Stimulated activated naive CD8-positive, alpha-beta T cell treated with anti-CD3 and anti-CD28 coated beads, Interleukin-15, Interleukin-2, amounts not matched to agents 100 ng/mL and 50 ng/mL, for 24 hours (primary cell): Measurements from ENCODE around the gene FBXO46.

Source experiments
- H3K27ac Mint-ChIP-seq: one replicate; pipeline ENCODE4 v1.8.0; 2021; ENCODE audit warnings: mild to moderate bottlenecking, mixed read lengths
- H3K27me3 Mint-ChIP-seq: one replicate; pipeline ENCODE4 v1.8.0; 2021; ENCODE audit warnings: mixed read lengths
- H3K36me3 Mint-ChIP-seq: one replicate; pipeline ENCODE4 v1.8.0; 2021; ENCODE audit warnings: low read depth, mixed read lengths
- H3K4me1 Mint-ChIP-seq: one replicate; pipeline ENCODE4 v1.8.0; 2021; ENCODE audit warnings: low read depth, mixed read lengths
- H3K4me3 Mint-ChIP-seq: one replicate; pipeline ENCODE4 v1.8.0; 2021; ENCODE audit warnings: mild to moderate bottlenecking, mixed read lengths
- H3K9me3 Mint-ChIP-seq: one replicate; pipeline ENCODE4 v1.8.0; 2021; ENCODE audit warnings: mixed read lengths

FBXO46 gene

GRCh38 chr19:45717131-45717982, 13.3 kb downstream of the FBXO46 start:
- Mint-ChIP-seq H3K4me1 (peaks cover 37% of the 10 kb centered on the region), H3K9me3 (no peaks in the 10 kb centered on the region), H3K36me3 (peaks cover 38% of the 10 kb centered on the region), H3K27ac (peak overlapping the region; percentile 98), H3K27me3 (no peaks in the 10 kb centered on the region), H3K4me3 (peak overlapping the region; percentile 90)

DNA sequence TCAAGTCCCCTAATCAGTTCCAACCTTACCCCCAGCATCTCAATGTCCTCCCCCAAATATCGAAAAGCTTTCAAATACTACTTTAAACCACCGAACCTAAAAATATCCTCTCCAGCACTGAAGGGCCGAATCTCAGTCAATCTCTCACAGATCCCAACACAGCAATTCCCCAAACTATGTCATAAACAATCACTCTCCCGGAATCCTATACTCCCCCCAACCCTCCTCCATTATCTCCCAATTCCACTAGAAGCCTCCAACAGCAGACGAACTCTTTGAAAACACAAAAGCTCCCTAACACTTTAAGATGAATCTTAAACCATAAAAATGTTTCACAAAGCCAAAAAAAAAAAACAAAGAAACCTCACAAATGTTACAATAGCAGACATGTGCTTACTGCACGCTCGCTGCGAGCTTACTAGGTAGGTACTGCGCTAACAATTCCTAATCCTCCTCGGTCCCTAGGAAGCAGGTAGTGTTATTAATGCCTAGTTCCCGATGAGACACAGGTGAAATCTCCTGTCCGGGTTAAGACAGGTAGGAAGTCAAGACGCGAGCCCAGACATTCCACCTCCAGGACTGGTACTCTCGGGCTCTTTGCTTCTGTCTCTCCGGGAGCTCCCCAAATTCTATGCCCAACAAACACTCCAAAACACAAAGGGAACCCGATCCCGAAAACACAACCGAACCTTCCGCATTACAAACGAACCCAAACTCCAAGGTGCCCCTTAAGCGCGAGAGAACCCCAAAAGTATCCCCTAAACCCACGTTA, 14.2 kb downstream of the FBXO46 start:
- H3K4me1 Mint-ChIP-seq: peaks cover 37% of the 10 kb centered on the region
- H3K27me3 Mint-ChIP-seq: no peaks in the 10 kb centered on the region
- peak overlapping the region; percentile 90 for H3K4me3 Mint-ChIP-seq
- H3K36me3 Mint-ChIP-seq: peaks cover 33% of the 10 kb centered on the region
- H3K27ac Mint-ChIP-seq: peak overlapping the region; percentile 98
- H3K9me3 Mint-ChIP-seq: no peaks in the 10 kb centered on the region

DNA sequence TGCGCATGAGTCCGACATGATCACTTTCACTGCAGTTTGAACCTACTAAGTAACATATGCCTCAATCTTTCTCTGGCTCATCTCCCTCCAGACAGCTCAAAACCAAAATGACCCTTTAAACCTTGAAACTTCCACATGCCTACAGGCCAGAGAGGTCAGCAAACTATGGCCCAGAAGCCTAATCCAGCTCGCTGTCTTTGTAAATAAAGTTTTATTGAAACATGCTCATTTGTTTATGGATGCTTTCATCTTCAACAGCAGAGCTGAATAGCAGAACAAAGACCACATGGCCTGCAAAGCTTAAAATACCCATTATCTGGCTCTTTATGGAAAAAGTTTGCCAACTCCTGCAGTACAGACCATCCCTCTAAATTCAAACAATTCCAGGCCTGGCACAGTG, 15.6 kb downstream of the FBXO46 start:
- no peaks in the 10 kb centered on the region for H3K9me3 Mint-ChIP-seq
- H3K27me3 Mint-ChIP-seq: no peaks in the 10 kb centered on the region
- H3K27ac Mint-ChIP-seq: peak overlapping the region; percentile 55
- peaks cover 42% of the 10 kb centered on the region for H3K4me1 Mint-ChIP-seq
- no peak overlapping the region for H3K4me3 Mint-ChIP-seq
- H3K36me3 Mint-ChIP-seq: peaks cover 32% of the 10 kb centered on the region

DNA sequence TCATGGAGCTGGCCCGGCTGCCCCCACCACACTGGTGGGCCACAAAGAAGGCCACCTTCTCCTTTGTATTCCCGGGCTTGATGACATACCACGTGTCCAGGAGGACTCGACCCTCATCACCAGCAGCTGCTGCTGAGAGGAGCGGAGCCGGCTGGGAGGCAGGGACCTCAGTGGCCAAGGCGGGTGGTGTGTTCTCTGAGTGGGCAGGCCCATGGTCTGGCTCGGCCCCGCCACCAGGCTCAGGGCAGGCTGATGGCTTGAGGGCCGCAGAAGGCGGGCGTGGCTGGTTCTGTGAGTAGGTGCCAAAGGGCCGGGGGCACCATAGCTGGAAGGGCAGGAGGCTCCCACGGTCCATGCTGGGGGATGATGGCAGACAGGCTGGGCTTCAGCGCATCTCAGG, 17.6 kb downstream of the FBXO46 start:
- no peaks in the 10 kb centered on the region for H3K27me3 Mint-ChIP-seq
- no peak overlapping the region for H3K27ac Mint-ChIP-seq
- peaks cover 25% of the 10 kb centered on the region for H3K36me3 Mint-ChIP-seq
- no peak overlapping the region for H3K4me3 Mint-ChIP-seq
- H3K4me1 Mint-ChIP-seq: peaks cover 36% of the 10 kb centered on the region
- H3K9me3 Mint-ChIP-seq: no peaks in the 10 kb centered on the region

- no peaks in the 10 kb centered on the region for H3K9me3 Mint-ChIP-seq
- H3K4me3 Mint-ChIP-seq: no peak overlapping the region
- peaks cover 25% of the 10 kb centered on the region for H3K36me3 Mint-ChIP-seq
- no peaks in the 10 kb centered on the region for H3K27me3 Mint-ChIP-seq
- H3K4me1 Mint-ChIP-seq: peaks cover 32% of the 10 kb centered on the region
- H3K27ac Mint-ChIP-seq: no peak overlapping the region
Observed at GRCh38 chr19:45712699-45713067, 18.0 kb downstream of the FBXO46 start.

GRCh38 chr19:45711851-45712698, 18.6 kb downstream of the FBXO46 start:
- H3K4me3 Mint-ChIP-seq: no peak overlapping the region
- H3K27me3 Mint-ChIP-seq: no peaks in the 10 kb centered on the region
- no peaks in the 10 kb centered on the region for H3K9me3 Mint-ChIP-seq
- H3K27ac Mint-ChIP-seq: no peak overlapping the region
- peaks cover 25% of the 10 kb centered on the region for H3K36me3 Mint-ChIP-seq
- peaks cover 28% of the 10 kb centered on the region for H3K4me1 Mint-ChIP-seq

GRCh38 chr19:45710356-45711130, 20.2 kb downstream of the FBXO46 start:
- H3K4me3 Mint-ChIP-seq: no peak overlapping the region
- no peaks in the 10 kb centered on the region for H3K9me3 Mint-ChIP-seq
- peaks cover 15% of the 10 kb centered on the region for H3K4me1 Mint-ChIP-seq

DNA sequence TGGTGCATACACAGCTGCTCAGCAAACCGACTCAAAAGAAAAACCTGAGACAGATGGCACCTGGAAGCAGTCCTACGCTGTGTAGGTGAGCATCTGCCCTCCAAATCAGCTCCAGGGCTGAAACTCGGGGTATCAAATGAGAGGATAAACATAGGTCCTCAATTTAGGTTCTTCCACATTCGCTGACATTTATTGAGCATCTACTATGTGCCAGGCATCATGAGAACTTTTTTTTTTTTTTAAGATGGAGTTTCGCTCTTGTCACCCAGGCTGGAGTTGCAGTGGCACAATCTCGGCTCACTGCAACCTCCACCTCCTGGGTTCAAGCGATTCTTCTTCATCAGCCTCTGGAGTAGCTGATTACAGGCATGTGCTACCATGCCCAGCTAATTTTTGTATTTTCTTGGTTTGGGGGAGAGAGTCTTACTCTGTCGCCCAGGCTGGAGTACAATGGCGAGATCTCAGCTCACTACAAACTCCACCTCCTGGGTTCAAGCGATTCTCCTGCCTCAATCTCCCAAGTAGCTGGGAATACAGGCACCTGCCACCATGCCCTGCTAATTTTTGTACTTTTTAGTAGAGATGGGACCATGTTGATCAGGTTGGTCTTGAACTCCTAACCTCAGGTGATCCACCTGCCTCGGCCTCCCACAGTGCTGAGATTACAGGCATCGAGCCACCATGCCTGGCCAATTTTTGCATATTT, 24.8 kb downstream of the FBXO46 start:
- Mint-ChIP-seq H3K4me3 (no peak overlapping the region), H3K27me3 (no peaks in the 10 kb centered on the region), H3K4me1 (peaks cover 8% of the 10 kb centered on the region), H3K36me3 (peaks cover 36% of the 10 kb centered on the region), H3K9me3 (no peaks in the 10 kb centered on the region), H3K27ac (no peak overlapping the region)

More at GRCh38 chr19:45710356-45711130, 20.2 kb downstream of the FBXO46 start:
- H3K27ac Mint-ChIP-seq: peak overlapping the region; percentile 81
- H3K27me3 Mint-ChIP-seq: no peaks in the 10 kb centered on the region
- peaks cover 25% of the 10 kb centered on the region for H3K36me3 Mint-ChIP-seq

DNA sequence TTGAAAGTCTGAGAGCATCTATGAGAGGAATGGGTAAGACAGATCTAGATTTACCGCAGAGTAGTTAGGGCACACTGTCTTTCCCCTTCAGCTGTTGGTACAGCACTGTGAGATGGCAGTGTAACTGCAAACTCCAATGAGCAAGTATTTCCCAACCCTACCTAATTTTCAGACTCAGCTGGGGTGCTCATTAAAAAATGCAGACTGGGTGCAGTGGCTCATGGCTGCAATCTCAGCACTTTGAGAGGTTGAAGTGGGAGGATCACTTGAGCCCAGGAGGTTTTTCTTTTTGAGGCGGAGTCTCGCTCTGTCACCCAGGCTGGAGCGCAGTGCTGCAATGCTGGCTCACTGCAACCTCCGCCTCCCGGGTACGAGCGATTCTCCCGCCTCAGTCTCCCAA, 25.6 kb downstream of the FBXO46 start:
- no peak overlapping the region for H3K4me3 Mint-ChIP-seq
- H3K4me1 Mint-ChIP-seq: peaks cover 3% of the 10 kb centered on the region
- peak overlapping the region; percentile 11 for H3K27ac Mint-ChIP-seq
- no peaks in the 10 kb centered on the region for H3K9me3 Mint-ChIP-seq
- H3K27me3 Mint-ChIP-seq: no peaks in the 10 kb centered on the region
- H3K36me3 Mint-ChIP-seq: peaks cover 30% of the 10 kb centered on the region

- no peaks in the 10 kb centered on the region for H3K9me3 Mint-ChIP-seq
- no peaks in the 10 kb centered on the region for H3K27me3 Mint-ChIP-seq
- peaks cover 7% of the 10 kb centered on the region for H3K4me1 Mint-ChIP-seq
- peaks cover 35% of the 10 kb centered on the region for H3K36me3 Mint-ChIP-seq
- H3K27ac Mint-ChIP-seq: no peak overlapping the region
- no peak overlapping the region for H3K4me3 Mint-ChIP-seq
Observed at GRCh38 chr19:45701676-45702075, 29.0 kb downstream of the FBXO46 start.

GRCh38 chr19:45693106-45693788, 37.4 kb downstream of the FBXO46 start:
- H3K27ac Mint-ChIP-seq: peak overlapping the region; percentile 100
- no peaks in the 10 kb centered on the region for H3K9me3 Mint-ChIP-seq
- H3K36me3 Mint-ChIP-seq: peaks cover 59% of the 10 kb centered on the region
- peaks cover 48% of the 10 kb centered on the region for H3K4me1 Mint-ChIP-seq
- peak overlapping the region; percentile 92 for H3K4me3 Mint-ChIP-seq
- H3K27me3 Mint-ChIP-seq: no peaks in the 10 kb centered on the region

DNA sequence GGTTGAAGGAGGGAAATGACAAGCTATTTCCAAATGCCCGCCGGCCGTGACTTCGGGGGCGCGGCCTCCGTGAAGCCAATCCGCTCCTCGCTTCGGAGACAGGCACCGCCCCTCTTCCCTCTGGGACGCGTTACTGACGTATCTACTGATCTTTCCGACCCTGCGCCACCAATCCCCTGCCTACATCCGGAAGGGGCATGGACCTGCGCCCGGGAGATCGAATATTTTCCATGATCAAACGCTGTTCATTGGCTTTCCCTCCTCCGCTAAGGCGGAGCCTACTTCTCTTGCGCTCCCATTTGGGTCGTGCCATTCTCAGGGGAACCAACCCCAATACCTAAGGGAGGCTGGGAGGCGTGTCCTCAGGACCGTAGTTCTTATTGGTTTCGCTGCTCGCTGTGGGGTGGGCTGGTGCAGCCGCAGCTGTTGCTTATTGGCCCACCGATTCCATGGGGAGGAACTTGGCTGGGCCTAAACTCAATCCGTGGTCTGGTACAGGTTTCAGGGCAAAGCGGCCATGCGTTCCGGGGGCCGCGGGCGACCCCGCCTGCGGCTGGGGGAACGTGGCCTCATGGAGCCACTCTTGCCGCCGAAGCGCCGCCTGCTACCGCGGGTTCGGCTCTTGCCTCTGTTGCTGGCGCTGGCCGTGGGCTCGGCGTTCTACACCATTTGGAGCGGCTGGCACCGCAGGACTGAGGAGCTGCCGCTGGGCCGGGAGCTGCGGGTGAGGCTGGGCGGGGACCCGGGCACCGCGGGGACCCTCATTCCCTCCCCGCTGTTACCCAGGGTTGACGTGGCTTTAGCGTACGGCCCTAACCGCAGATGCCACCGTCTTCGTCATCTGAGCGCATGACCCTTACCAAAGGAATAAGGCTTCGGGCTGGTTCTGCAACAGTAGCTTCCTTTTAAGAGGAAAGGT, 38.2 kb downstream of the FBXO46 start, which contains the start of gene QPCTL:
QPCTL (plus strand) TSS at position 480 of the 919 bp plus-strand sequence; CDS start at position 518, 38 bp downstream.
- peaks cover 57% of the 10 kb centered on the region for H3K36me3 Mint-ChIP-seq
- H3K27ac Mint-ChIP-seq: peak within 1 kb of the TSS; percentile 100
- H3K27me3 Mint-ChIP-seq: no peaks in the 10 kb centered on the region
- H3K9me3 Mint-ChIP-seq: no peaks in the 10 kb centered on the region
- H3K4me3 Mint-ChIP-seq: peak within 1 kb of the TSS; percentile 92
- H3K4me1 Mint-ChIP-seq: peaks cover 44% of the 10 kb centered on the region
